ENCODE data around the gene SLC7A8.

Gene SLC7A8

DNA sequence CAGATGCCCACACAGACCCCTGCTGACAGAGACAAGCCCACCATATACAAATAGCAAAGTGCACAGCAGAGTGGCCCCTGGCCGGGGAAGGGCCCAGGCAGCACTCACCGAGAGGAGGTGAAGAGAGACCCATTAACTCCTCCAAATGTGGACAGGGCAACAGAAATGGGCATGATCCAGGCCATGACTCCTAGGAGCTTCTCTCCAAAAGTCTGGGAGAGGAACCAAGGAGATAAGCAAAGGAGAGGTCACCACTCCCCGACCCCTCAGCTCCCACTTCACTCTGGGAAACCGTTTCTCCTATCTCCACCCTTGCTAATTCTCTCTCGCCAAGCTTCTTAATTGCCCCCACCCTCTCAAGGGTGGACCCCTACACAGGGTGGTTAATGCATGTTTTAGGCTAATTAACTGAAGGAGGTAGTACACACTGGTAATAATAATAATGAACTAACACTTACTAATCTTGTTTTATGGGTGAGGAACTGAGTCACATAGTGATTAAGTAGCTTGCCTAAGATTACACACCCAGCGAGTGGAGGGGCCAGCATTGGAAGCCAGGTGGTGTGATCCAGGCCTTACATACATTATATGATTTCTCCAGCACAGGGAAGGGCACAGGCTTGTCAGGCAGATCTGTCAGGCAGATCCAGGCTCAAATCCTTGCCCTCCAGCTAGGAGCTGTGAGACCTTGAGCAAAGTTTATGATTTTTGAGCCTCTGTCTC, 45.5 kb downstream of the SLC7A8 start:
- H3K4me1 ChIP-seq (ENCODE audit: control insufficient read depth, low read length) = peaks cover 7% of the 10 kb centered on the region
- H3K27me3 ChIP-seq (ENCODE audit: control insufficient read depth, low read length) = 0 out of 2 replicates have a peak, but pooled peaks cover 4% of the 10 kb centered on the region
- TF ChIP-seq EZH2phosphoT487 (IDR thresholded peaks at IDR 0.05; ENCODE audit: borderline replicate concordance, low read length) = no peak
- TF ChIP-seq, protein P1, sequence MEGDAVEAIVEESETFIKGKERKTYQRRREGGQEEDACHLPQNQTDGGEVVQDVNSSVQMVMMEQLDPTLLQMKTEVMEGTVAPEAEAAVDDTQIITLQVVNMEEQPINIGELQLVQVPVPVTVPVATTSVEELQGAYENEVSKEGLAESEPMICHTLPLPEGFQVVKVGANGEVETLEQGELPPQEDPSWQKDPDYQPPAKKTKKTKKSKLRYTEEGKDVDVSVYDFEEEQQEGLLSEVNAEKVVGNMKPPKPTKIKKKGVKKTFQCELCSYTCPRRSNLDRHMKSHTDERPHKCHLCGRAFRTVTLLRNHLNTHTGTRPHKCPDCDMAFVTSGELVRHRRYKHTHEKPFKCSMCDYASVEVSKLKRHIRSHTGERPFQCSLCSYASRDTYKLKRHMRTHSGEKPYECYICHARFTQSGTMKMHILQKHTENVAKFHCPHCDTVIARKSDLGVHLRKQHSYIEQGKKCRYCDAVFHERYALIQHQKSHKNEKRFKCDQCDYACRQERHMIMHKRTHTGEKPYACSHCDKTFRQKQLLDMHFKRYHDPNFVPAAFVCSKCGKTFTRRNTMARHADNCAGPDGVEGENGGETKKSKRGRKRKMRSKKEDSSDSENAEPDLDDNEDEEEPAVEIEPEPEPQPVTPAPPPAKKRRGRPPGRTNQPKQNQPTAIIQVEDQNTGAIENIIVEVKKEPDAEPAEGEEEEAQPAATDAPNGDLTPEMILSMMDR (IDR thresholded peaks at IDR 0.05; ENCODE audit: low read depth, low read length, poor library complexity, severe bottlenecking) = no peak
- no peaks in the 10 kb centered on the region for H3F3A ChIP-seq (ENCODE audit: control insufficient read depth, insufficient read depth)
- no peak overlapping the region for H3K4me2 ChIP-seq (ENCODE audit: low read length)
- H3K27ac ChIP-seq (ENCODE audit: low read depth, low read length) = no peak overlapping the region
- H3K79me2 ChIP-seq (ENCODE audit: control insufficient read depth, low read length) = no peaks in the 10 kb centered on the region
- no peaks in the 10 kb centered on the region for H3K9me3 ChIP-seq (ENCODE audit: control insufficient read depth, insufficient read depth, low read length)
- H4K20me1 ChIP-seq (ENCODE audit: control insufficient read depth, insufficient read depth, low read depth, low read length) = no peaks in the 10 kb centered on the region
- H3K9me2 ChIP-seq (replicated peaks; ENCODE audit: control insufficient read depth, low read length) = no peaks in the 10 kb centered on the region
- no peak overlapping the region for H3K4me3 ChIP-seq (ENCODE audit: low read length)
- no peaks in the 10 kb centered on the region for H3K36me3 ChIP-seq (ENCODE audit: control insufficient read depth, low read length)

DNA sequence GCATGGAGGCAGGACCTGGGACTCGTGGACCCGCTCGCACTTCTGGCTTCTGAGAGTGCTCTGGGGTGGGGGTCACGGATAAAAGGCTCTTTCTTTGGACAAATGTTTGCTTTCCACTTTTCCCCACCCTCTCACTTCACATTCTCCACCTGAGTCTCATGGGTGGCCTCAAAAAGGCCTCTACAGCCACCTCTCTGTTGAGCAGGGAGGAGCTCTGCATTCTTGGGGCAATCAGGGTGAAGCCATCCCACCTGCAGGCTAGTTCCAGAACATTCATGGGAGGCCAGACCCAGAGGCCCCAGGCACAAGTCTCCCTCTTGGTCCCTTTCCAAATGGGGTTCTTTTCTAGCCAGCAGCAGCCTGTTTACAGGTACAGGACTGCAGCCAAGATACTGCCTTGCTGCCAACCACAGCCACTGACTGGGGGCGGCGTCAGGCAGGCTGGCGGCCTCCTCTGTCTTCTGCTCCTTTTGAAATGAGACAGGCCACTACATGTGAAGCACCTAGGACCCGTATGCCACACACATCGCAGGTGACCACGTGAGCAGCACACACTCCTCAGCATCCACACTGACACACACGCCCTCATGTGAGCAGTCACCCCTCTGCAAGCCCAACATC, 46.2 kb downstream of the SLC7A8 start:
- no peak overlapping the region for H3K4me2 ChIP-seq (ENCODE audit: low read length)
- H3K79me2 ChIP-seq (ENCODE audit: control insufficient read depth, low read length) = no peaks in the 10 kb centered on the region
- H4K20me1 ChIP-seq (ENCODE audit: control insufficient read depth, insufficient read depth, low read depth, low read length) = no peaks in the 10 kb centered on the region
- no peak overlapping the region for H3K4me3 ChIP-seq (ENCODE audit: low read length)
- no peaks in the 10 kb centered on the region for H3K36me3 ChIP-seq (ENCODE audit: control insufficient read depth, low read length)
- no peak for TF ChIP-seq EZH2phosphoT487 (IDR thresholded peaks at IDR 0.05; ENCODE audit: borderline replicate concordance, low read length)
- TF ChIP-seq, protein P1 (IDR thresholded peaks at IDR 0.05; ENCODE audit: low read depth, low read length, poor library complexity, severe bottlenecking) = no peak
- H3F3A ChIP-seq (ENCODE audit: control insufficient read depth, insufficient read depth) = no peaks in the 10 kb centered on the region
- 0 out of 2 replicates have a peak, but pooled peaks cover 4% of the 10 kb centered on the region for H3K27me3 ChIP-seq (ENCODE audit: control insufficient read depth, low read length)
- H3K9me3 ChIP-seq (ENCODE audit: control insufficient read depth, insufficient read depth, low read length) = no peaks in the 10 kb centered on the region
- H3K9me2 ChIP-seq (replicated peaks; ENCODE audit: control insufficient read depth, low read length) = no peaks in the 10 kb centered on the region
- H3K27ac ChIP-seq (ENCODE audit: low read depth, low read length) = no peak overlapping the region
- H3K4me1 ChIP-seq (ENCODE audit: control insufficient read depth, low read length) = peaks cover 7% of the 10 kb centered on the region

DNA sequence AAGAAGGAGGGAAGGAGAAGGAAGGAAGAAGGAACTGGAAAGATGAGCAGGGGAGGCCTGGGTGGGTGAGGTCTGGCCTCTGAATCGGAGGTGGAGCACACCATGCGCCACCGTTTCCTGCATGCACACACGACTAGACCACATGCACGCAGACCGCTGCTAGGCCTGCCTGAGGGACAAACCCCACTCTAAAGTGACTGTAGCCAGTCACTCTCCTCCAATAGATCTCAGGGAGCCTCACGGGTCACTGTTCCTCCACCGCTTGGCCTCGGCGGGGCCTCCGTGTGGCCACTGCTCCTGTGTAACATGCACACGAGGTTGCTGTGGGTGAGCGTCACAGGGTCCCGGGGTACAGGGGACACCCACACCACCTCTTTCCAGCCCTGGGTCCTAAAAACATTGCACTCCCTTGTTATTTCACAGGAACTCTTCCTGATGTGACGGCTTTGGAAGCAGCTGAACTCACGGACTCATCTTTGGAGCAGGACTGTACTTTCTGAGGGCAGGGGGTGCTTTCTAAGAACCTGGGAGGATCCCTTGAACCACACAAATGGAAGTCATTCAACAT, 46.8 kb downstream of the SLC7A8 start:
- 0 out of 2 replicates have a peak, but pooled peaks cover 4% of the 10 kb centered on the region for H3K27me3 ChIP-seq (ENCODE audit: control insufficient read depth, low read length)
- H3K9me2 ChIP-seq (replicated peaks; ENCODE audit: control insufficient read depth, low read length) = no peaks in the 10 kb centered on the region
- H3K27ac ChIP-seq (ENCODE audit: low read depth, low read length) = no peak overlapping the region
- H3K4me2 ChIP-seq (ENCODE audit: low read length) = no peak overlapping the region
- H3F3A ChIP-seq (ENCODE audit: control insufficient read depth, insufficient read depth) = no peaks in the 10 kb centered on the region
- no peaks in the 10 kb centered on the region for H3K79me2 ChIP-seq (ENCODE audit: control insufficient read depth, low read length)
- H3K36me3 ChIP-seq (ENCODE audit: control insufficient read depth, low read length) = no peaks in the 10 kb centered on the region
- H3K9me3 ChIP-seq (ENCODE audit: control insufficient read depth, insufficient read depth, low read length) = no peaks in the 10 kb centered on the region
- no peak overlapping the region for H3K4me3 ChIP-seq (ENCODE audit: low read length)
- TF ChIP-seq, protein P1 (IDR thresholded peaks at IDR 0.05; ENCODE audit: low read depth, low read length, poor library complexity, severe bottlenecking) = no peak
- no peak for TF ChIP-seq EZH2phosphoT487 (IDR thresholded peaks at IDR 0.05; ENCODE audit: borderline replicate concordance, low read length)
- peaks cover 7% of the 10 kb centered on the region for H3K4me1 ChIP-seq (ENCODE audit: control insufficient read depth, low read length)
- no peaks in the 10 kb centered on the region for H4K20me1 ChIP-seq (ENCODE audit: control insufficient read depth, insufficient read depth, low read depth, low read length)

All from DOHH2 (cell line).